ENCODE data around the gene TMEM9B.
"Not testable (repeated sequence)": the region's sequence is repeated elsewhere in the genome, so short reads cannot be mapped to it uniquely, and the experiment has no call there.

TMEM9B gene

GRCh38 chr11:8971924-8972316 lies 7.7 kb upstream of the TMEM9B start:
- no peak for DNase-seq

- no peak for DNase-seq
Measured at GRCh38 chr11:8971196-8971923, 7.1 kb upstream of the TMEM9B start.

- no peak for DNase-seq
Measured at GRCh38 chr11:8967184-8967583, 2.9 kb upstream of the TMEM9B start.

GRCh38 chr11:8963569-8964323 lies 496 bp downstream of the TMEM9B start:
- peak; percentile 88 for DNase-seq

GRCh38 chr11:8962841-8963240 lies 1.4 kb downstream of the TMEM9B start:
- no peak for DNase-seq

- DNase-seq = no peak
Measured at GRCh38 chr11:8961401-8961800, 2.8 kb downstream of the TMEM9B start.

- peak; percentile 24 for DNase-seq
Measured at GRCh38 chr11:8959546-8960166, 4.6 kb downstream of the TMEM9B start.

- DNase-seq = no peak
Measured at GRCh38 chr11:8956860-8957259, 7.4 kb downstream of the TMEM9B start.

- no peak for DNase-seq
Measured at GRCh38 chr11:8948886-8949285, 15.4 kb downstream of the TMEM9B start.

GRCh38 chr11:8947230-8947943 lies 16.9 kb downstream of the TMEM9B start:
- DNase-seq = no peak

GRCh38 chr11:8942518-8943066 lies 21.6 kb downstream of the TMEM9B start, which contains the start of gene ASCL3:
Gene ASCL3, minus strand, starts transcription at chr11:8943016. Its CDS starts 4,855 bp downstream, at chr11:8938161.
- no peak for DNase-seq

- DNase-seq = no peak
Measured at GRCh38 chr11:8941341-8942103, 22.7 kb downstream of the TMEM9B start.

- DNase-seq = no peak
Measured at GRCh38 chr11:8937659-8938058, 26.6 kb downstream of the TMEM9B start.

GRCh38 chr11:8937159-8937558 lies 27.1 kb downstream of the TMEM9B start:
- no peak for DNase-seq

- not testable (repeated sequence) for DNase-seq
Measured at GRCh38 chr11:8935789-8936188, 28.5 kb downstream of the TMEM9B start.

- no peak for DNase-seq
Measured at GRCh38 chr11:8934742-8935488, 29.3 kb downstream of the TMEM9B start.

- no peak for DNase-seq
Measured at GRCh38 chr11:8933931-8934330, 30.3 kb downstream of the TMEM9B start.

- DNase-seq = no peak
Measured at GRCh38 chr11:8932564-8933180, 31.6 kb downstream of the TMEM9B start, which contains the start of gene C11orf16. Gene C11orf16, minus strand, starts transcription at chr11:8932947. Its CDS starts 639 bp downstream, at chr11:8932308.

- no peak for DNase-seq
Measured at GRCh38 chr11:8930456-8931175, 33.6 kb downstream of the TMEM9B start.

Data from NCI-H2029 (cell line).